ENCODE results near the gene PCDH17.

DNA sequence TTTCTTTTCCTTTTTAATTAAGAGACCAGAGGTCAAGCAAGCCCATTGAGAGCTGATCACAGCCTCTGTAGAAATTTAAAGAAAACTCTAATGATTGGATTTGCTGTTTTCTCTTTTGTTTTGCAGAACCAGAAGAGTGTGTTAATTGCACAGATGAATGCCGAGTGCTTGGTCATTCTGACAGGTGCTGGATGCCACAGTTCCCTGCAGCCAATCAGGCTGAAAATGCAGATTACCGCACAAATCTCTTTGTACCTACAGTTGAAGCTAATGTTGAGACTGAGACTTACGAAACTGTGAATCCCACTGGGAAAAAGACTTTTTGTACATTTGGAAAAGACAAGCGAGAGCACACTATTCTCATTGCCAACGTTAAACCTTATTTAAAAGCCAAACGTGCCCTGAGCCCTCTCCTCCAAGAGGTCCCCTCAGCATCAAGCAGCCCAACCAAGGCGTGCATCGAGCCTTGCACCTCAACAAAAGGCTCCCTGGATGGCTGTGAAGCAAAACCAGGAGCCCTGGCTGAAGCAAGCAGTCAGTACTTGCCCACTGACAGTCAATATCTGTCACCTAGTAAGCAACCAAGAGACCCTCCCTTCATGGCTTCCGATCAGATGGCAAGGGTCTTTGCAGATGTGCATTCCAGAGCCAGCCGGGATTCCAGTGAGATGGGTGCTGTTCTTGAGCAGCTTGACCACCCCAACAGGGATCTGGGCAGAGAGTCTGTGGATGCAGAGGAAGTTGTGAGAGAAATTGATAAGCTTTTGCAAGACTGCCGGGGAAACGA lies 93.1 kb downstream of the PCDH17 start:
- TF ChIP-seq CTCF (IDR thresholded peaks at IDR 0.05; ENCODE audit: low read depth, low read length) (no peak), EZH2phosphoT487 (IDR thresholded peaks at IDR 0.05; ENCODE audit: low read depth) (no peak)

Data from OCI-LY3 (cell line).